HG03045 (cell line): ENCODE measurements around the gene TCF15.
"Not testable (repeated sequence)": the region's sequence is repeated elsewhere in the genome, so short reads cannot be mapped to it uniquely, and the experiment has no call there.

Experiments used
- ATAC-seq: cut with Tn5 transposase; IDR thresholded peaks from one replicate; pipeline ENCODE4 v1.9.1; 2021; ENCODE audit warnings: mild to moderate bottlenecking, moderate library complexity; ENCODE audit not compliant: unreplicated experiment

The TCF15 gene

GRCh38 chr20:642398-643174 lies 32.5 kb upstream of the TCF15 start:
- no peak for ATAC-seq

GRCh38 chr20:642013-642397 lies 31.9 kb upstream of the TCF15 start:
- ATAC-seq, result not testable (repeated sequence)

- ATAC-seq, result no peak
These were observed 31.4 kb upstream of the TCF15 start for GRCh38 chr20:641516-641875.

- no peak for ATAC-seq
These were observed 30.8 kb upstream of the TCF15 start for GRCh38 chr20:640674-641515.

GRCh38 chr20:638579-638978 lies 28.5 kb upstream of the TCF15 start:
- ATAC-seq, result no peak

GRCh38 chr20:637559-637958 lies 27.4 kb upstream of the TCF15 start:
- no peak for ATAC-seq

GRCh38 chr20:635893-636338 lies 25.8 kb upstream of the TCF15 start:
- ATAC-seq, result no peak

- no peak for ATAC-seq
These were observed 25.2 kb upstream of the TCF15 start for GRCh38 chr20:635028-635892.

GRCh38 chr20:634148-634925 lies 24.2 kb upstream of the TCF15 start:
- ATAC-seq, result no peak

GRCh38 chr20:631101-631500 lies 21.0 kb upstream of the TCF15 start:
- no peak for ATAC-seq

- ATAC-seq, result no peak
These were observed 16.5 kb upstream of the TCF15 start for GRCh38 chr20:626579-626978.

- ATAC-seq, result no peak
These were observed 15.3 kb upstream of the TCF15 start for GRCh38 chr20:625360-625932.

GRCh38 chr20:623704-624103 lies 13.6 kb upstream of the TCF15 start:
- ATAC-seq, result no peak

- ATAC-seq, result no peak
These were observed 12.9 kb upstream of the TCF15 start for GRCh38 chr20:623021-623420.

- no peak for ATAC-seq
These were observed 12.1 kb upstream of the TCF15 start for GRCh38 chr20:622161-622560.

- ATAC-seq, result no peak
These were observed 11.1 kb upstream of the TCF15 start for GRCh38 chr20:621125-621756.

GRCh38 chr20:620246-620645 lies 10.1 kb upstream of the TCF15 start:
- no peak for ATAC-seq

GRCh38 chr20:618980-619379 lies 8.9 kb upstream of the TCF15 start:
- no peak for ATAC-seq

GRCh38 chr20:617934-618690 lies 8.0 kb upstream of the TCF15 start:
- no peak for ATAC-seq
